Peyer's patch (tissue), 4 donors: ENCODE data around the gene AKAP7. TPM values are rescaled to one million over a fixed set of nuclear protein-coding genes. Genes with fewer than 3 reads are reported as not detected.
A peak's percentile ranks its signal among the peaks of the same experiment; 100 is the strongest.
"Not testable (repeated sequence)": the region's sequence is repeated elsewhere in the genome, so short reads cannot be mapped to it uniquely, and the experiment has no call there.

Experiments used
- DNase-seq, 3 donors: peaks; one replicate each; pipeline ENCODE4 v3.0.0-alpha.2; 2017 to 2019
- H3K27ac ChIP-seq, 4 donors: fragments of 200-600 bp; sonication (generic); one replicate each; pipeline ENCODE4 v1.5.1; 2016 to 2019
- H3K27me3 ChIP-seq, 2 donors: fragments of 200-600 bp; sonication (generic); one replicate each; pipeline ENCODE4 v1.5.1; 2019
- H3K36me3 ChIP-seq, 3 donors: fragments of 200-600 bp; sonication (generic); one replicate each; pipeline ENCODE4 v1.5.1; 2016 to 2019
- H3K4me1 ChIP-seq, 4 donors: fragments of 200-600 bp; sonication (generic); one replicate each; pipeline ENCODE4 v1.5.1; 2016 to 2019
- H3K4me3 ChIP-seq, 4 donors: fragments of 200-600 bp; sonication (generic); 1 replicate in 3 of 4; 2 replicates in 1 of 4; pipeline ENCODE4 v1.5.1; 2016 to 2019; ENCODE audit warnings: mild to moderate bottlenecking in 1 of 4
- H3K9me3 ChIP-seq, 4 donors: fragments of 200-600 bp; sonication (generic); one replicate each; pipeline ENCODE4 v1.5.1; 2016 to 2019; ENCODE audit warnings: mild to moderate bottlenecking in 1 of 4
- CTCF ChIP-seq, 6 experiments: fragments of 450-650 bp in 4 of 6; fragments of 200-600 bp in 2 of 6; sonication (generic) in 1 of 6; IDR thresholded peaks; one replicate each; pipeline ENCODE4 v1.5.1; 2017 to 2019; ENCODE audit warnings: antibody characterized with exemption in 6 of 6, mild to moderate bottlenecking in 3 of 6, moderate library complexity in 1 of 6
- POLR2A ChIP-seq, 2 donors: fragments of 450-650 bp; IDR thresholded peaks; one replicate each; pipeline ENCODE4 v1.5.1; 2017; ENCODE audit warnings: antibody characterized with exemption in 2 of 2, mild to moderate bottlenecking in 2 of 2, moderate library complexity in 2 of 2
- total RNA-seq, 4 donors: library from RNA; depleted of rRNA; stranded (reverse); fragments of >200 nt; gene quantifications; one replicate each; pipeline ENCODE4 v1.1.0, GENCODE V29; 2016

The AKAP7 gene
- 10 to 100 TPM in 2 of 4 donors, 1 to 10 TPM in 2; 8.3 to 24.7 (median 13.3) TPM for total RNA-seq

- H3K36me3 ChIP-seq = no peaks in the 10 kb centered on the region
- no peak for TF ChIP-seq CTCF (IDR thresholded peaks at IDR 0.05)
- peak in 1 of 2 donors; percentile 40 for TF ChIP-seq POLR2A (IDR thresholded peaks at IDR 0.05)
- H3K4me3 ChIP-seq = peak within 1 kb of the TSS; percentile 70 to 92 (median 78)
- no peaks in the 10 kb centered on the region for H3K9me3 ChIP-seq
- peak; percentile 62 to 83 (median 80) for DNase-seq
- H3K27me3 ChIP-seq = no peaks in the 10 kb centered on the region
- peak within 1 kb of the TSS; percentile 78 to 91 (median 86) for H3K27ac ChIP-seq
- peaks cover 0 to 7% (median 0%) of the 10 kb centered on the region in 4 donors for H3K4me1 ChIP-seq
Measured at GRCh38 chr6:131135244-131136020, at the start of gene AKAP7. AKAP7 (plus strand) TSS chr6:131135467; CDS start chr6:131135764, 297 bp downstream.

- H3K9me3 ChIP-seq, H3K27ac ChIP-seq, H3K36me3 ChIP-seq, DNase-seq, H3K27me3 ChIP-seq, H3K4me1 ChIP-seq, H3K4me3 ChIP-seq: not testable (repeated sequence)
Measured at GRCh38 chr6:131090339-131090738, 44.9 kb upstream of the AKAP7 start.

- H3K9me3 ChIP-seq, DNase-seq, H3K27ac ChIP-seq, H3K4me3 ChIP-seq, H3K27me3 ChIP-seq, H3K36me3 ChIP-seq, H3K4me1 ChIP-seq: not testable (repeated sequence)
Measured at GRCh38 chr6:131091944-131092343, 43.3 kb upstream of the AKAP7 start.

GRCh38 chr6:131093334-131093733, 41.9 kb upstream of the AKAP7 start:
- Histone ChIP-seq H3K4me3 (no peak overlapping the region), H3K27ac (no peak overlapping the region), H3K9me3 (peaks cover 0 to 5% (median 0%) of the 10 kb centered on the region in 4 donors), H3K27me3 (no peaks in the 10 kb centered on the region), H3K4me1 (no peaks in the 10 kb centered on the region), H3K36me3 (no peaks in the 10 kb centered on the region)
- no peak for TF ChIP-seq POLR2A (IDR thresholded peaks at IDR 0.05)
- no peak for DNase-seq

GRCh38 chr6:131096786-131097185, 38.5 kb upstream of the AKAP7 start:
- H3K27me3 ChIP-seq = no peaks in the 10 kb centered on the region
- no peak for TF ChIP-seq CTCF (IDR thresholded peaks at IDR 0.05)
- no peak for TF ChIP-seq POLR2A (IDR thresholded peaks at IDR 0.05)
- DNase-seq = no peak
- H3K4me1 ChIP-seq = no peaks in the 10 kb centered on the region
- H3K27ac ChIP-seq = no peak overlapping the region
- H3K9me3 ChIP-seq = peaks cover 0 to 5% (median 0%) of the 10 kb centered on the region in 4 donors
- H3K4me3 ChIP-seq = no peak overlapping the region
- H3K36me3 ChIP-seq = no peaks in the 10 kb centered on the region

- Histone ChIP-seq H3K27ac (no peak overlapping the region), H3K4me1 (peaks cover 0 to 18% (median 1%) of the 10 kb centered on the region in 4 donors), H3K36me3 (no peaks in the 10 kb centered on the region), H3K27me3 (no peaks in the 10 kb centered on the region), H3K4me3 (no peak overlapping the region), H3K9me3 (no peaks in the 10 kb centered on the region)
- TF ChIP-seq CTCF (IDR thresholded peaks at IDR 0.05) (no peak), POLR2A (IDR thresholded peaks at IDR 0.05) (no peak)
- no peak for DNase-seq
Measured at GRCh38 chr6:131101911-131102680, 33.2 kb upstream of the AKAP7 start.

- Histone ChIP-seq H3K4me1 (peaks cover 0 to 22% (median 1%) of the 10 kb centered on the region in 4 donors), H3K9me3 (no peaks in the 10 kb centered on the region), H3K4me3 (no peak overlapping the region), H3K27ac (no peak overlapping the region), H3K36me3 (no peaks in the 10 kb centered on the region), H3K27me3 (no peaks in the 10 kb centered on the region)
- DNase-seq = no peak
- TF ChIP-seq POLR2A (IDR thresholded peaks at IDR 0.05) (no peak), CTCF (IDR thresholded peaks at IDR 0.05) (no peak)
Measured at GRCh38 chr6:131103296-131103695, 32.0 kb upstream of the AKAP7 start.
